HUES48 (cell line): ENCODE measurements around the gene CBX7.

Experiments used
- H3K27ac ChIP-seq: one replicate; pipeline ENCODE4 v1.7.0; 2013; ENCODE audit warnings: low read depth, low read length, inconsistent platforms
- H3K27me3 ChIP-seq: 2 replicates; pipeline ENCODE4 v1.6.1; 2013; ENCODE audit warnings: mild to moderate bottlenecking, low read length; ENCODE audit not compliant: control insufficient read depth, insufficient read depth
- H3K36me3 ChIP-seq: 2 replicates; pipeline ENCODE4 v1.6.1; 2013; ENCODE audit warnings: low read length; ENCODE audit not compliant: control insufficient read depth, insufficient read depth
- H3K4me1 ChIP-seq: 2 replicates; pipeline ENCODE4 v1.6.1; 2013; ENCODE audit warnings: mild to moderate bottlenecking, low read length; ENCODE audit not compliant: control insufficient read depth, insufficient read depth
- H3K4me3 ChIP-seq: 2 replicates; pipeline ENCODE4 v1.5.1; 2013; ENCODE audit warnings: mild to moderate bottlenecking, low read depth, low read length
- H3K9ac ChIP-seq: 2 replicates; pipeline ENCODE4 v1.6.1; 2013; ENCODE audit warnings: mild to moderate bottlenecking, low read depth, low read length, moderate library complexity
- H3K9me3 ChIP-seq: 2 replicates; pipeline ENCODE4 v1.6.1; 2013; ENCODE audit warnings: low read length; ENCODE audit not compliant: control insufficient read depth, insufficient read depth

The CBX7 gene

DNA sequence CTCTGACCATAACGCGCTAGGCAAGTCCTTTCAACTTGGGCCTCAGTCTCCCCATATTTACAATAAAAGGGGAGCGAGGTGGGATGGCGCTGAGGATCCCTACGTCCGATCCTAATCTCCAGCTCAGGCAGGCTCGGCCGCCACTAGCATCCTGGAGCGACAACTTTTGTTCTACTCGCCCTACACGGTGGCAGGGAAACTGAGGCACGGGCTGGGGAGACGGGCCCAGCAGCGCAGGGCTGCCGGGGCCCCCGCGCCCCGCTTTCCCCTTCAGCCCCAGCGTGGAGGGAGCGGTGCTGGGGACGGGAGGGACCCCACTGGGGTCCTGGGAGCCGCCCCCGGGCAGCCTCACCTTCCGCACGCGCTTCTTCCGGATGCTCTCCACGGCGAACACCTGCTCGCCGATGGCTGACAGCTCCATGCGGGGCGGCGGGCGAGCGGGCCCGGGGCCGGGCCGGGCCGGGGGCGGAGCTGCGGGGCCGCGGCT lies 413 bp downstream of the CBX7 start:
- Histone ChIP-seq H3K9me3 (no peaks in the 10 kb centered on the region), H3K9ac (no peak overlapping the region), H3K27me3 (peaks cover 22% of the 10 kb centered on the region), H3K4me1 (peaks cover 16% of the 10 kb centered on the region; the same call in 1 of the 2 replicates), H3K36me3 (no peaks in the 10 kb centered on the region), H3K27ac (no peak overlapping the region), H3K4me3 (peak overlapping the region; percentile 59)

DNA sequence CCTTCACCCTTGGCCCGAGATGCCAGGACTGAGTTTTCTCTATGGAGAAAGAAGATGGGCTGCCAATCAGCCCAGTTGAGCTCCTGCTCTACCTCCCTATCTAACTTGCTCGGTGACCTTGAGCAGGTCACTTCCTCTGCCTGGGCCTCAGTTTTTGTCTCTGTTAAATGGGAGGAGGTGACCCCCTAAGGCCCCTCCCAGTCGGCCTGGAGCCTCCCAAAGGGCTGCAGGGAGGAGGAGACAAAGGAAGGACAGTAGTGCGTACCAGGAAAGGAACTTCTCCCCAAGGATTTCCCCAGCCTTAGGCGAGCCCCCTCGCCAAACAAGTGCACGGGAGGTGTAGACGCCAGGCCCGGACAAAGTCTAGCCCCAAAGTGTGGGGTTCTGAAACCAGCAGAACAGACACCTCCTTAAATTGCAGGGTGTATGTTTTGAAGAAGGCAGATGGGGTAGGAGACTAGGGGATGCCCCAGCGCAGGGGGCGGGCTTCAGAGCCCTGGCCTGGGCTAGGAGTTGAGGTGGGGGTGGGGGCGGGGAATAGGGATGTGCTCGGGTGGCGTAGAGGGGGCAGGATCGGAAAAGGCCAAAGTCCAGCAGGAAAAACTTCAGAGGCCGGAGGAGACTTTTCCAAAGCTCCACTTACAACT lies 1.0 kb downstream of the CBX7 start:
- Histone ChIP-seq H3K4me3 (peak overlapping the region; percentile 59; the same call in 1 of the 2 replicates), H3K36me3 (no peaks in the 10 kb centered on the region), H3K9ac (no peak overlapping the region), H3K27ac (no peak overlapping the region), H3K27me3 (peaks cover 22% of the 10 kb centered on the region), H3K4me1 (peaks cover 16% of the 10 kb centered on the region; the same call in 1 of the 2 replicates), H3K9me3 (no peaks in the 10 kb centered on the region)

DNA sequence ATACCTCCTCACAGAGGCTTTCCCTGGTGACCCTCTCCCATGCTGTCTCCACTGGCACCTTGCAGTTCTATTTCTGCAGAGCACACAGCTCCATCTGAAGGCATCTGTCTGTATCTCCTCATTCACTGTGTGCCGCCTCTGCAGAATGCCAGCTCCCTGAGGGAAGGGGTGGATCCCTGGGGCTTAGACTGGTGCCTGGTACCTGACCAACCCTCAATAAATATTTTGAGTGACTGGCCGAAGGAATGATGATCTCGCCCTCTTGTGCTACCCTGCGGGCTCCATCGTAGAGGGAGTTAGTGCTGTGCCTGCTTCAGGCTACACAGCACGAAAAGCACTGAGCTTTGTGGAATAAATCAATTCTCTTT lies 1.6 kb downstream of the CBX7 start:
- no peak overlapping the region for H3K4me3 ChIP-seq
- H3K27ac ChIP-seq = no peak overlapping the region
- H3K36me3 ChIP-seq = no peaks in the 10 kb centered on the region
- H3K4me1 ChIP-seq = peaks cover 20% of the 10 kb centered on the region
- H3K9me3 ChIP-seq = no peaks in the 10 kb centered on the region
- peaks cover 22% of the 10 kb centered on the region for H3K27me3 ChIP-seq
- no peak overlapping the region for H3K9ac ChIP-seq

DNA sequence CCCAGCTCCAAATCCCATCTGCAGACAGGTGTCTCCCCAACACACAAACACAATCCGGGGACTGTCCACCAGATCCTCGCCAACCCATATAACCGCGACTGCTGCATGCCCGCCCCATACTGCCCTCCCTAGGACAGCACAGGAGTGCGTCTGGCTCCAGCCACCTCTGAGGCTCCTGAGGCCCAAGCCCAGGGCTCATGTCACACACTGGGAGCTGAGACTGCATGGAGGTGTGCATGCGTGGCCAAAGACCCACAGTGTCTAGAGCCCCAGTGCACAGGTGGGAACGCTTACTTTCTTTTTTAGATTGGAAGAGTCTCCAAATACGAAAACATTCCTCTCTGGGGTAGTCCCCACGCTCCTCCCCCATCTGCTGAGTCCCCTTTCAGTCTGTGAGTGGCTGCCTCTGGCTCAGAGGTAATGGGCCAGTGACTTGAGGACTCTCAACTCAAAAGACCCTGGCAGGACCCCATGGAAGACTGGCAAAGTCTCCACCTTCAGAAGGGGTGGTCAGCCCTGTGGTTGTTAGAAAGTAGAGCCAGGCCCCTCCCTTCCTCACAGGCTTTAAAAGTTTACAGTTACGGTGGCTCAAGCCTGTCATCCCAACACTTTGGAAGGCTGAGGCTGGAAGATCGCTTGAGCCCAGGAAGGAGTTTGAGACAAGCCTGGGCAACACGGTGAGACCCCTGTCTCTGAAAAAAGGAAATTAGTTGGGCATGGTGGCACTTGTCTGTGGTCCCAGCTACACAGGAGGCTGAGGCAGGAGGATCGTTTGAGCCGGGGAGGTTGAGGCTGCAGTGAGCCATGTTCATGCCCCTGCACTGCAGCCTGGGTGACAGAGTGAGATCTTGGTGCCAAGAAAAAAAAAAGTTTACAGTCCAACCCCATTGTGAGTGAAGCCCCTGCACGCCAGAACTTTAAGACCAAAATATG lies 2.3 kb downstream of the CBX7 start:
- Histone ChIP-seq H3K27ac (no peak overlapping the region), H3K4me1 (peaks cover 20% of the 10 kb centered on the region), H3K9ac (no peak overlapping the region)

DNA sequence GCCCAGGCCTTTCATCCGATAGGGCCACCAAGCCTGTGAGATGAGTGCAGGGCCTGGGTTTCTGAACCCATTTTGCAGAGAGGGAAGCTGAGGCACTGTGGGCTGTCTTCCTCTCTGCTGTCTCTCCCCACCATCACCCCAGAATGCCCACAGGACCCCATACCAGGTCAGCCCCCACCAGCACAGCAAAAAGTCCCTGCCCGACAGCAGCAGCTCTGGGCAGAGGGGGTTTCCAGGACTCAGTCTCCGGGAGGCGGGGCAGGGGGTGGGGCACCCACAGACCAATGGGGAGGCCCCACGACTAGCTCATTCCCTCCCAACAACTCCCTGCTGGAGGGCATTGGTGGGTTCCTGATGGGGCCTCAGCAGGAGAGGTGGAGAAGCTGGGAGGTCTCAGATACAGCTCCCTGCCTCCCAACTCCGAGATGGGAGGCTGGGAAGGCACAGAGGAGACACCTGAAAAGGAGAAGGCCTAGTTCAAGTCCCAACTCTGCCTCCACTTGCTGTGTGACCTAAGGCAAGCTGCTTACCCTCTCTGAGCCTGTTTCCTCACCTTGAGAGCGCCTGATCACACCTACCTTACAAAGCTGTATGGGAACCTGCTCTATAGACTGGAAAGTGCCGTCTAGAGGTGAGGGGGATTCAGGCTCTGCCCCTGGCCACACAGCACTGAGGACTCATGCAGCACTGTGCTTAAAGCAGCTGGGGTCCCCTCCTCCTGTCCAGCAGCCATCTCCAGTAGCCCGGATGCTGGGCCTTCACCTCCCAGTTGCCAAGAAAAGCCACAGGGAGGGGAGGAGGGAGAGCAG lies 3.5 kb downstream of the CBX7 start:
- no peak overlapping the region for H3K27ac ChIP-seq
- peaks cover 11% of the 10 kb centered on the region for H3K27me3 ChIP-seq
- no peak overlapping the region for H3K4me3 ChIP-seq
- H3K9me3 ChIP-seq = no peaks in the 10 kb centered on the region
- H3K36me3 ChIP-seq = no peaks in the 10 kb centered on the region
- no peak overlapping the region for H3K9ac ChIP-seq
- H3K4me1 ChIP-seq = peaks cover 28% of the 10 kb centered on the region

More for the DNA sequence above, 2.3 kb downstream of the CBX7 start:
- peaks cover 22% of the 10 kb centered on the region for H3K27me3 ChIP-seq
- no peak overlapping the region for H3K4me3 ChIP-seq
- H3K9me3 ChIP-seq = no peaks in the 10 kb centered on the region
- no peaks in the 10 kb centered on the region for H3K36me3 ChIP-seq

DNA sequence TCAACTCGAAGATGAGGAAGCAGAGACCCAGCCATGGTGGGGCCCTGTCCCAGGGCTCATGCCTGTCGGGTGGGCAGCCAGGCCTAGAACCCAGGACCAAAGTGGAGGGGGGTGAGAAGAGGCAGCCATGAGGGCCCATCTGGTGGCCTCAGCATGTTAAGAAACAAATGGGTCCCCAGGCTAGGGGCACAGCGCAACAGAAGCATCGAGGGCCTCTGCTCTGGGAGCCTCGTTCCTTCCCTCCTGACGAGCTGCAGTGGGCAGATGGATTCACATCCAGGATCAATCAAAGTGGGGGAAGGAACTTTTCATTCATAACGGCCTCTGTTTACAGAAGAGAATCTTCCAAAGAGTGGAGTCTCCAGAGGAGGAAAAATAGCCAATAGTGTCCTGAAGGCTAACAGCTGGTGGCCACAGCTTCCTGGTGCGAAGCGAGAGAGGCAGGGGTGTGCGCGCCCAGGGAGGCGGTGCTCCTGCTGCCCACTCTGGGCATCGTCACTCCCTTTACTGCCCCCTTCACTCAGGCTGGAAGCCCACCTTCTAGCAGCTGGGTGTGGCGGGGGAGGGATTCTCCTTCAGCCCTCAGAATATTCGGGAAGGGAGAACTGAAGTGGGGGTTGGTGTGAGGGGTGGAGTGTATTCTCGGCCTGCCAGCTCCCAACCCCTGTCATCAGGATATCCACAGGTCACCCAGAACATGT lies 4.3 kb downstream of the CBX7 start:
- no peaks in the 10 kb centered on the region for H3K9me3 ChIP-seq
- H3K9ac ChIP-seq = no peak overlapping the region
- H3K27me3 ChIP-seq = peaks cover 4% of the 10 kb centered on the region
- peaks cover 27% of the 10 kb centered on the region for H3K4me1 ChIP-seq
- no peaks in the 10 kb centered on the region for H3K36me3 ChIP-seq
- H3K27ac ChIP-seq = no peak overlapping the region
- no peak overlapping the region for H3K4me3 ChIP-seq

DNA sequence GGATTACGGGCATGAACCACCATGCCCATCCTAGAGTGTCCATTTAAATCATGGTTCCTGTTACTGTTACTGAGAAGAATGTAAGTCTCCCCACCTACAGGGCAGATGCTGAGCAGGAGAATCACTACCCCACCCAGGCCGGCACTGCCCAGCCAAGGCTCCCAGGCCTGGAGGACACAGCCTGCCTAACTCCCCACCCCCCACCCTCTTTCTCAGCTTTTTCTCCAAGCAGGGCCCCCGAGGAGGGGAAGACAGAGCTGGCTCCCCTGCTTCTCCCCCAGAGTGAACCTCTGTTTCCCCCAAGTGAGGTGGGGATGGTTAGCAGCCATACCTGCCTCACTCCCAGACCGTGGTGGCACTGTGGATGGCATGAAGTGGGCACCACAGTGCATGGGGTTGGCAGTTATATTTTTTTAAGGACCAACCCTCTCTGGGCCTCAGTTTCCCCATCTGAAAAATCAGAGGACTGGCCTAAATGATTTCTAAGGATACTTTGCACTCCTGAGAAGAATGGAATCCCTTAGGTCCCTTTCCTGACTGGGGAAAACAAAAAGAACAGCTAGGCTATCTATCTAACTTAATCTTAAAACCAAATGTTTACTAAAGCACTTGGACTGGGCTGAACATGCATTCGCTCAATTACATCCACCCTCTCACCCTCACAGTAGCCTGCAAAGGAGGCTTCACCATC lies 5.0 kb downstream of the CBX7 start:
- no peak overlapping the region for H3K4me3 ChIP-seq
- no peak overlapping the region for H3K9ac ChIP-seq
- peaks cover 27% of the 10 kb centered on the region for H3K4me1 ChIP-seq
- H3K9me3 ChIP-seq = no peaks in the 10 kb centered on the region
- H3K27me3 ChIP-seq = no peaks in the 10 kb centered on the region
- no peaks in the 10 kb centered on the region for H3K36me3 ChIP-seq
- no peak overlapping the region for H3K27ac ChIP-seq

DNA sequence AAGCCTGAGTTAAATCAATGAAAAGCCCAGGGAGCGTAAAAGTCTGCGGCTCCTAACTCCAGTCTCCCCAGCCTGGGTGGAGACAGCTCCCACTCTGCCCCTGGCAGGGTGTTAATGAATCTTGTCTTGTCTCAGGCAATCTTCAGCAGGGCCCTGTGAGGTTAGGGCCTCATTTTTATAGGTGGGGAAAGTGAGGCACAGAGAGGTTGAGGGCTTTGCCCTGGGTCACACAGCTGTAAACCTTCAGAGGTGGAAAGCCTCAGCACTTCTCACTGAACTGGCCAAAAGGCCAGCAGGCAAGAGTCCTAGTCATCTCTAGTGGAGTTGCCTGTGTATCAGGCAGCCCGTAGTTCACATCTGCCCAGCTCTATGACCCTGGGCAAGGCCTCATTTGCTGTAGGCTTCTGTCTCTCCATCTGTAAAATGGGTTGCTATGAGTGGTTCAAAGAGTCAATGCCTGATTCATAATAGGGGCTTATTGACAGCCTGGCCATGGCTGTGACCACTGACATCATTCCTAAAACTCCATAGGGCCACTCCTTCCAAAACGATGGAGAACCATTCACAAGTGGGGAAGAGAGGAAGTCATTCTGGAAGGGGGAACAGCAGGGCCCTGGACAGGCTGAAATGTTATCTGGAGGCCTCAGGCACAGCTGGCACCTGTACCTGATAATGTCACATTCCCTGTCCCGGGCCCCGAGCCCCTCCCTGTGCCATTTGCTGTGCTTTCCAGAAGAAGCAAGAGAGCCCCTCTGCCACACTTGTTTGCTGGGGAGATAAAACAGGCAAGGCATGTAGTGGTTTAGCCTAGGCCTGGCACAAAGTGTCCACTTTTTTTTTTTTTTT lies 6.0 kb downstream of the CBX7 start:
- H3K27me3 ChIP-seq = no peaks in the 10 kb centered on the region
- peak overlapping the region; percentile 79 for H3K27ac ChIP-seq
- H3K36me3 ChIP-seq = no peaks in the 10 kb centered on the region
- no peak overlapping the region for H3K9ac ChIP-seq
- H3K4me1 ChIP-seq = peaks cover 23% of the 10 kb centered on the region
- peak overlapping the region; percentile 65 for H3K4me3 ChIP-seq
- no peaks in the 10 kb centered on the region for H3K9me3 ChIP-seq

DNA sequence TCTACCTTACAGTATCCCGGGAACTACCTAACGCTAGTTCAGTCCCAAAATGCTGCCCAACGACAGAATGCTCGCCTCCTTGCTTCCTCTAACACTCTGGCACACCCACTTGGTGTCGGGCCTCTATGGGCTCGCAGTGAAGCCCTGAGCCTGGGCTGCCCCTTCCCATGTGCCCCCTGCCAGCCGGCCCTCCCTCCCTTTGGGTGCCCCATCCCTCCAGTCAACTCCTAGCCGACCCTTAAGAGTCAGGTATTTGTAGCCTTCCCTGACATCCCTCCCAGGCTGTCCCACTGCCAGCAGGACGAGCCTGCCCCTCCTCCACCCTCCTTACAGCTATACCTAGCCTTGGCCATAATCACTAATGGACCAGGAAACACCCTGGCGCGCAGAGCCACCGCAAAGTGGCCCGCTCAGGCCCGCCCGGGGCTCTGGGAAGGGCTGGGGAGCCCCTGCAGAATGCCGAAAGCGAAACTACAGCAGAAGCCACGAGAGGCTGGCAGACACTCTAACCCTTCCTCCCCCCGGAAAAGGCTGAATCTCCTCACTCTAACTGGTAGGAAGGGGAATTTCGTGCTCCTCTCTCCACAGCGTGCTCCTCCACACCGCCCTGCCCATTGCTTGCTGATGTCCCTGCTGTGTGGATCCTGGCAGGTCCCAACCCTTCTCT lies 8.2 kb downstream of the CBX7 start:
- Histone ChIP-seq H3K36me3 (no peaks in the 10 kb centered on the region), H3K4me3 (peak overlapping the region; percentile 93), H3K9ac (no peak overlapping the region), H3K27me3 (no peaks in the 10 kb centered on the region), H3K9me3 (no peaks in the 10 kb centered on the region), H3K27ac (no peak overlapping the region), H3K4me1 (peaks cover 17% of the 10 kb centered on the region)
